LNCaP clone FGC (cell line): Measurements from ENCODE around the gene KNCN.

Source experiments
- DNase-seq: peaks from one replicate; pipeline ENCODE4 v3.0.0-alpha.2; 2011; ENCODE audit warnings: low read depth
- H3K4me3 ChIP-seq: 2 replicates; pipeline ENCODE4 v1.5.1; 2011; ENCODE audit warnings: mild to moderate bottlenecking, low read depth, low read length, control low read depth
- TF ChIP-seq, protein P1 (sequence below): IDR thresholded peaks from 2 replicates; pipeline ENCODE4 v1.5.1; 2012; ENCODE audit warnings: mild to moderate bottlenecking; ENCODE audit not compliant: control insufficient read depth, insufficient read depth; ENCODE audit errors: extremely low read depth

Gene KNCN

DNA sequence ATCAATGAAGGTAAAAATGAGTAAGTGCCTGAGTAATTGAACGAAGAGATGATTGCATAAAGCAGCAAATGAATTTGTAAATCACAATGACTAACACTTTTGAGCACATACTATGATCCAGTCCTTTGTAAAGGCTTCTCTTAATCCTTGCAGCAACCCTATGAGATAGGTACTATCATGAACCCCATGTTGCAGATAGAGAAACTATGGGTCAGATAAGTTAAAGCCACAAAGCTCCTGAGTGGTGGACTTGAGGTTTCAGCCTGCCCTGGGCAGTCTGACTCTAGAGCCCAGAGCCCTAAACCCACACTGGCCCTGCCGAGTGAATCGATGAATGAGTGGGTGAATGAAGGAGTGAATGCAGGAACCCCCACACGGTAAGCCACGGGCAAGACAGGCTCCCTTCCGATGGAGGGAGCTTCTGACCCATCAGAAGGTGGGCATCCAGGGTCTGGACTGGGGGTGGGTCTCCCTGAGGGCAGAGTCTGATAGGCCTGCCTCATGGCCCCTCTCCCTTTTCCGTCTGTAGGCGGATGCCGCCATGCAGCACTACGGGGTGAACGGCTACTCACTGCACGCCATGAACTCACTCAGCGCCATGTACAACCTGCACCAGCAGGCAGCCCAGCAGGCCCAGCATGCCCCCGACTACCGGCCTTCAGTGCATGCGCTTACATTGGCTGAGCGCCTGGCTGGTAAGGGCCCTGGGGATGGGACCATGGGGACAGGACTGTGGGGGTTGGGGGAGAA is 44.8 kb downstream of the KNCN start:
- DNase-seq = no peak
- no peak overlapping the region for H3K4me3 ChIP-seq
- TF ChIP-seq, protein P1, sequence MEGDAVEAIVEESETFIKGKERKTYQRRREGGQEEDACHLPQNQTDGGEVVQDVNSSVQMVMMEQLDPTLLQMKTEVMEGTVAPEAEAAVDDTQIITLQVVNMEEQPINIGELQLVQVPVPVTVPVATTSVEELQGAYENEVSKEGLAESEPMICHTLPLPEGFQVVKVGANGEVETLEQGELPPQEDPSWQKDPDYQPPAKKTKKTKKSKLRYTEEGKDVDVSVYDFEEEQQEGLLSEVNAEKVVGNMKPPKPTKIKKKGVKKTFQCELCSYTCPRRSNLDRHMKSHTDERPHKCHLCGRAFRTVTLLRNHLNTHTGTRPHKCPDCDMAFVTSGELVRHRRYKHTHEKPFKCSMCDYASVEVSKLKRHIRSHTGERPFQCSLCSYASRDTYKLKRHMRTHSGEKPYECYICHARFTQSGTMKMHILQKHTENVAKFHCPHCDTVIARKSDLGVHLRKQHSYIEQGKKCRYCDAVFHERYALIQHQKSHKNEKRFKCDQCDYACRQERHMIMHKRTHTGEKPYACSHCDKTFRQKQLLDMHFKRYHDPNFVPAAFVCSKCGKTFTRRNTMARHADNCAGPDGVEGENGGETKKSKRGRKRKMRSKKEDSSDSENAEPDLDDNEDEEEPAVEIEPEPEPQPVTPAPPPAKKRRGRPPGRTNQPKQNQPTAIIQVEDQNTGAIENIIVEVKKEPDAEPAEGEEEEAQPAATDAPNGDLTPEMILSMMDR = no peak

DNA sequence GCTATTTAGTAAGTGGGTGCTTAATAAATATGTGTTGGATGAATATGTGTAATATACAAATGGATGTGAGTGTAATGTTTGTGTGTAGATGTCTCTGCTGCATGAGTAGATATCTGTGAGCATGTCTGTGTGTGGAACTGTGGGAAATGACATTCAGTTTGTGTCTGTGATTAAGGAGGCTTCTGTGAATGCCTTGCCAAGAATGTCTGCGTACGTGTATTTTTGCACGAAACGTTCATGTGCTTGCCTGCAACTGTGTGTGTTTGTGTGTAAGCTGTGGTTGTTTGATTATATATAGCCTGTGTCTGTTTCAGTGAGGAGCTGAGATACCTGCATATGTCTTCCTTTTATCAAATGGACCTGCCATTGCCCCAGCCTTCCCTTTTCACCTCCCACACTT is 48.0 kb downstream of the KNCN start:
- TF ChIP-seq, protein P1 = no peak
- no peak overlapping the region for H3K4me3 ChIP-seq
- DNase-seq = no peak

DNA sequence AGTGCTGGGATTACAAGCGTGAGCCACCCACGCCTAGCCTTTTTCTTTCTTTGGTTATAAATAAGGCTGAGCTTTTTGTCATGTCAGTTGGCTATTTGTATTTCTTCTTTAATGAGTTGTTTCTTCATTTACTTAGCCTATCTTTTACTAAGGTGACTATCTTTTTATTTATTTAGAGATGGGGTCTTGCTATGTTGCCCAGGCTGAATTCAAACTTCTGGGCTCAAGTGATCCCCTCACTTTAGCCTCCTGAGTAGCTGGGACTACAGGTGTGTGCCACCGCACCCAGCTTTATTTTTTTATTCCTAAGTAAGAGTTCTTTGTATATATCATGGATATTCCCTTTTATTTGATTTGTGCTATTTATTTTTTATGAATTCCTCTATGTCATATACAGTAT is 49.9 kb downstream of the KNCN start:
- TF ChIP-seq, protein P1 = no peak
- no peak overlapping the region for H3K4me3 ChIP-seq
- DNase-seq = no peak

DNA sequence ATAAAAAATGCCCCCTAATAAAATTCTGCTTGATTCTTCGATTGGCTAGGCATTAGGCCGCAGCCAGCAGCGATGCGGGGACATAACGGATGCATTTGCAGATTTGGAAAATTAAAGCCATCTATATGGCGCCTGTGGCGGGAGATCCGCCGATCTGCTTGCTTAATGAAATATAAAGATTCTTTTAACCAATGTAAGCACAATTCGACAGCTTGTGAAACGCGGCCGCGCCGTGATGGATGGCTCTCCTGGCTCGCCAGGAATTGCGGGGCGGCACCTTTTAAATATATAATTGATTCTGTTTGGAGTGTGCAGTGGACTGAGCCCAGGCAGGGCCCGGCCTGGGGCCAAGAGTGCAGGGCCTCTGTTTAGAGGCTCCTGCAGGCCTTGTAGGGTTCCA is 53.8 kb downstream of the KNCN start:
- no peak for DNase-seq
- no peak overlapping the region for H3K4me3 ChIP-seq
- TF ChIP-seq, protein P1 = no peak

DNA sequence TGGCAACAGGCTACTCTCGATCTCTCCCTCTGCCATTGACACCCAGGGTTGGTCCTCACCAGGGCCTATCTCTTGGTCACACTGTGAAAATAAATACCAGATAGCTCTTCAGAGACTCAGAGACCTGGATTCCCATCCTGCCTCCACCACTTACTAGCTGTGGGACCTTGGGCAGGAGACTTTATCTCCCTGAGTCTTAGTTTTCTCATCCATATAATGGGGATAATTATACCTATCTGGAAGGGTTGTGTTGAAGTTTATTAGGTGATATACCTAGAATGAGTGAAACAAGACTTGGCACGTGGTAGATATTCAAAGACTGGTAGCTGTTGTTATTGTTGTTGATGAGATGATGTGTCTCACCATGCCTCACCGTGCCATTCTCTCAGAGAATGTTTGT is 54.4 kb downstream of the KNCN start:
- DNase-seq = no peak

DNA sequence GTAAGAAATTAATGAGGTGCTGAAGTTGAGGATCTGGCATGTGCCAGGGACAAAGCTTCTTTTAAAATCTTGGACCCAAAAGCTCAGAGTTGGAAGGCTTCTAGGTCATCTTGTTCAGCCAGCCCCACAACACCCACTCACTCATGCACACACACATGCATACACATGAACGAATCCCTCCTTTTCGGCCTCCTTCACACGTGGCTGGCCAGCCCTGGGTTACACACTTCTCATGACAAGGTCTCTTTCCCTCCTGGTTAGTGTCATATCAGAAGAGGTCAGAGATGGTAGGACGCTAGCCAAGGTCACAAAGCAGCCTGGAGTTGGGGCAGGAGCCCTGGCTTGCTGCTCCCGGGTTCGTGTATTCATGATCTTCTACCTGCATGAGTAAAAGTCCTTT is 54.9 kb downstream of the KNCN start:
- TF ChIP-seq, protein P1 = no peak
- no peak overlapping the region for H3K4me3 ChIP-seq
- DNase-seq = no peak

More for the DNA sequence above, 54.4 kb downstream of the KNCN start:
- no peak overlapping the region for H3K4me3 ChIP-seq
- TF ChIP-seq, protein P1 = no peak

DNA sequence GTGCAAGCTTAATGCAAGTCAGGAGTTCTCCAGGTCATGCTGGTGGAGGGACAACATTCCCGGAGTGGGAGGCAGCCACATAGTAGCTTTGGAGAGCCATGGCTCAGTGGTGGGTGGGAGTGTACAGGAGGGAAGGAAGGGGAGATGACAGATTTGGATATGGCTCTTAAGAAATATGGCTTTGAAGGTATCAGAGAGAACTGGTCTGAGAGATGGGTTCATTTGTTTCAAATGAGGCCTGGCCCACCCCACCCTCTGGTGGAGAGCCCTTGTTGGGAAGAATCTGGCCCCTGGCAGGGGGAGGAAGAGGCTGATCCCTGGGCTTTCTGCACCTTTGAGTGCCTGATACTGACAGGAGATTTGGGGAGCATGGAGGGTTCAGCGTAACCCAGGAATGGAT is 55.7 kb downstream of the KNCN start:
- TF ChIP-seq, protein P1 = no peak
- DNase-seq = no peak
- H3K4me3 ChIP-seq = no peak overlapping the region
